T-helper 2 cell treated with Interferon-gamma antibody and Interleukin-4, amounts not matched to agents 5 μg/mL and 100 μg/mL, for 36 hours (primary cell): ENCODE results near the gene AHSG.
"Not testable (repeated sequence)": the region's sequence is repeated elsewhere in the genome, so short reads cannot be mapped to it uniquely, and the experiment has no call there.

ENCODE experiments used
- DNase-seq: peaks from one replicate; pipeline ENCODE4 v3.0.0; 2021; ENCODE audit warnings: low spot score
- H3K27ac Mint-ChIP-seq: one replicate; pipeline ENCODE4 v1.8.0; 2021; ENCODE audit warnings: mild to moderate bottlenecking, mixed read lengths
- H3K27me3 Mint-ChIP-seq: one replicate; pipeline ENCODE4 v1.8.0; 2021; ENCODE audit warnings: low read depth, mixed read lengths
- H3K36me3 Mint-ChIP-seq: one replicate; pipeline ENCODE4 v1.8.0; 2021; ENCODE audit warnings: low read depth, mixed read lengths
- H3K4me1 Mint-ChIP-seq: one replicate; pipeline ENCODE4 v1.8.0; 2021; ENCODE audit warnings: low read depth, mixed read lengths
- H3K4me3 Mint-ChIP-seq: one replicate; pipeline ENCODE4 v1.8.0; 2022; ENCODE audit warnings: mild to moderate bottlenecking, moderate library complexity, mixed read lengths
- H3K9me3 Mint-ChIP-seq: one replicate; pipeline ENCODE4 v1.8.0; 2021; ENCODE audit warnings: mixed read lengths

Gene AHSG

GRCh38 chr3:186583831-186584230 is 29.0 kb upstream of the AHSG start:
- Mint-ChIP-seq H3K4me3 (no peak overlapping the region), H3K36me3 (peaks cover 63% of the 10 kb centered on the region), H3K9me3 (no peaks in the 10 kb centered on the region), H3K27me3 (no peaks in the 10 kb centered on the region), H3K27ac (no peak overlapping the region), H3K4me1 (peaks cover 9% of the 10 kb centered on the region)
- DNase-seq = no peak

DNA sequence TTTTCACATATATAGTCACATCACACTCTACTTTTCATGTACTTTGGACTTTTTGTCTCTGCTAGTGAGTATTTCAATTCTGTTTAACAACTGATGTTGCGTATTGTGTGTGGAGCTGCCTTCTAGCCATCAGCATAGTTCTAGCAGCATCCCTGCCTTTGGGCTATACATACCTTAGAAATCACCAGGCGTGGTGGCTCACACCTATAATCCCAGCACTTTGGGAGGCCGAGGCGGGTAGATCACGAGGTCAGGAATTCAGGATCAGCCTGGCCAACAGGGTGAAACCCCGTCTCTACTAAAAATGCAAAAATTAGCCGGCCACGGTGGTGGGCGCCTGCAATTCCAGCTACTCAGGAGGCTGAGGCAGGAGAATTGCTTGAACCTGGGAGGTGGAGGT is 26.6 kb upstream of the AHSG start:
- Mint-ChIP-seq H3K4me1 (peaks cover 21% of the 10 kb centered on the region), H3K36me3 (peaks cover 47% of the 10 kb centered on the region)
- H3K27ac Mint-ChIP-seq, DNase-seq, H3K27me3 Mint-ChIP-seq, H3K9me3 Mint-ChIP-seq, H3K4me3 Mint-ChIP-seq: not testable (repeated sequence)

GRCh38 chr3:186587183-186587582 is 25.7 kb upstream of the AHSG start:
- H3K4me1 Mint-ChIP-seq = peaks cover 21% of the 10 kb centered on the region
- no peak overlapping the region for H3K27ac Mint-ChIP-seq

DNA sequence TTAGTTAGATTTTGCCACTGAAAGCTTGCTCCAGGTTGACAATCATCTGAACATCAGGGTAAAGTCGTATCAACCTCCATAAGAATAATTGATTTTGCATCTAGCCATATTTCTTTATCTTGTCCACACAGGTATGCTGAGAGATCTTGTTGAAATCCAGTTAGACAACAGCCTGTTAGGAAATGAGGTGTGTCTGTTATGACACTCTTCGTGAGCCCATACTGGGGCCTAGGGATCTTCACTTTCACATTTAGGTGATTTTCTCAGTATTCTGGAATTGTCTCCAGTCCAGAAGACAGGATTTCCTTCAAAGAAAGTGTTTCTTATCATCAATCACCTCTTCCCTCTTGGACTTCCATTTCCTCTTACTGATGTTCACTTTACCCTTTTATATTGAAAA is 24.2 kb upstream of the AHSG start:
- peaks cover 18% of the 10 kb centered on the region for H3K4me1 Mint-ChIP-seq
- H3K4me3 Mint-ChIP-seq = no peak overlapping the region
- DNase-seq = no peak
- peaks cover 3% of the 10 kb centered on the region for H3K27me3 Mint-ChIP-seq
- peaks cover 28% of the 10 kb centered on the region for H3K36me3 Mint-ChIP-seq
- peak overlapping the region; percentile 58 for H3K27ac Mint-ChIP-seq
- no peaks in the 10 kb centered on the region for H3K9me3 Mint-ChIP-seq

More at GRCh38 chr3:186587183-186587582, 25.7 kb upstream of the AHSG start:
- Mint-ChIP-seq H3K9me3 (no peaks in the 10 kb centered on the region), H3K27me3 (no peaks in the 10 kb centered on the region), H3K4me3 (no peak overlapping the region), H3K36me3 (peaks cover 39% of the 10 kb centered on the region)
- DNase-seq = no peak

GRCh38 chr3:186589121-186589520 is 23.7 kb upstream of the AHSG start:
- no peak overlapping the region for H3K4me3 Mint-ChIP-seq
- peaks cover 3% of the 10 kb centered on the region for H3K27me3 Mint-ChIP-seq
- H3K4me1 Mint-ChIP-seq = peaks cover 18% of the 10 kb centered on the region
- H3K36me3 Mint-ChIP-seq = peaks cover 25% of the 10 kb centered on the region
- DNase-seq = no peak
- H3K9me3 Mint-ChIP-seq = no peaks in the 10 kb centered on the region
- no peak overlapping the region for H3K27ac Mint-ChIP-seq

DNA sequence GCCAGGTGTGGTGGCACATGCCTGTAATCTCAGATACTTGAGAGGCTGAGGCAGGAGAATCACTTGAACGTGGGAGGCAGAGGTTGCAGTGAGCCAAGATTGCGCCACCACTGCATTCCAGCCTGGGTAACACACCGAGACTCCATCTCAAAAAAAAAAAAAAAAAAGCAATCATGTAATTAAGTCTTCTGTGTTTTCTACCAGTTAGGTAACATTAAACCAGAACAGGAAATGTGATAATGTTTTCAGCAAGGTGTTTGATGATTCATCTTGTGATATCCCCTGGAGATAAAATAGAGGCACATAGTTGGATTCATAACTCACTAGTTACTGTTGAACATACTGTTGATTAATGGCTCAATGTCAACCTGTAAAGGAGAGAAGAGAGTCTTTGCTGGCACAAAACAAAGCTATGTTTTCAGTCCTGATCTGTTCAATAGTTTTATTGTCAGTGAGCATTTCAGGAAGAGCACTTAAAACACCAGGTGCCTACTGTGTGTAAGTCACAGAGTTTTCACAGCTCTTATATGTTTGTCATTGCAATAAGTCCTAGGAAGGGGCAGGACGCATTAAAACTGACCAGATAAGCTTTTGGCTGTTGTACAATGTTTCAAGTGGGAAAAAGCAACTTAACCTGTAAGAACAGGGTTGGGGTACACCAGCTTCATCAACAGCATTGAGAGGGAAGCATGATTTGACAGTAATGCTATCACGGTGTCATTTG is 22.8 kb upstream of the AHSG start:
- no peak for DNase-seq
- Mint-ChIP-seq H3K27ac (no peak overlapping the region), H3K27me3 (peaks cover 3% of the 10 kb centered on the region)

DNA sequence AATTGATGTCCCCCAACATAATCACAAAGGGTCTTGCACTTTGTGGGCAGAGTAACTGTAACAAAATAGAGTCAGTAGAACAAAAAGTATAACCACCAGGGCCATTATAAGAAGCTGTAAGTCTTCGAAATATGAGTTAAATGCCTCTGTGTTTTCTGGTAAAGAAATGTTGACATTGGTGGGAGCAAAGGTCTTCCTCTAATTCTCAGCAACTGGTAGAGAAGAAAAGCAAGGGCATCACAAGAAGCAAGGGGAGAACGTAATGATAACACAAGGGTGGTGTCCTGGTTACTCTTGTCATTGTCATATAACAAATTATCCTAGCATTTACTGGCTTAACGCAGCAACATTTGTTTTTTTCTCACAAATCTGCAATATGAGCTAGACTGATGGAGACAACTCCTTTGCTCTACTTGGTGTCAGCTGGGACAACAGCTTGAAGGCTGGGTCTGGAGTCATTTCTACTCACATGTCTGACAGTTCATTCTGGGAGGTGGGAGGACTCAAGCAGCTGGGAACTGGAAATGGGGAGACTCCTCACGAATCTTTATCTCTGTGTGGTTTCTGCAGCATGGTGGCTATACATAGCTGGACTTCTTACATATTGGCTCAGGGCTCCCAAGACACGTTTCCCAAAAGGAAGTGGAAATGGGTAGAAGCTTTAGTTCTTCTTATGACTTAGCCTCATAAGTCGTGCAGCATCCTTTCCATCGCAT is 22.1 kb upstream of the AHSG start:
- H3K4me1 Mint-ChIP-seq = peaks cover 18% of the 10 kb centered on the region
- H3K36me3 Mint-ChIP-seq = peaks cover 10% of the 10 kb centered on the region
- DNase-seq = no peak
- H3K4me3 Mint-ChIP-seq = no peak overlapping the region
- H3K27ac Mint-ChIP-seq = no peak overlapping the region
- H3K9me3 Mint-ChIP-seq = no peaks in the 10 kb centered on the region
- H3K27me3 Mint-ChIP-seq = peaks cover 3% of the 10 kb centered on the region

More for the DNA sequence above, 22.8 kb upstream of the AHSG start:
- no peaks in the 10 kb centered on the region for H3K9me3 Mint-ChIP-seq
- peaks cover 16% of the 10 kb centered on the region for H3K36me3 Mint-ChIP-seq
- peaks cover 18% of the 10 kb centered on the region for H3K4me1 Mint-ChIP-seq
- peak overlapping the region; percentile 3 for H3K4me3 Mint-ChIP-seq

DNA sequence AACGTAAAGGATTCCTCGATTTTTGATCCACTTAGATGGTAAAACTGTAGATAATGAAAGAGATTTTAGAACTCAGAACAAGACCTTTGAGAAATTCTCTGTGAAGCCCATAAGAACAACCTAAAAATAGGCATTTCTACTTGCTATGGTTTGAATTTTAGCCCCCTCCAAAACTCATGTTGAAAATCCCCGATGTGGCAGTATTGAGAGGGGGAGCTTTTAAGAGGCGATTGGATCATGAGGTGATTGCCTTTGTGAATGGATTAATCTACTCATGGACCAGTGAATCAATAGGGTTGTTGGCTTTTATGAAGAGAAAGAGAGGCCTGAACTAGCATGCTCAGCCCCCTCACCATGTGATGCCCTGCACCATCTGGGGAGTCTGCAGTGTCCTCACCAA is 20.2 kb upstream of the AHSG start:
- H3K4me1 Mint-ChIP-seq = peaks cover 18% of the 10 kb centered on the region
- H3K4me3 Mint-ChIP-seq = no peak overlapping the region
- H3K36me3 Mint-ChIP-seq = peaks cover 4% of the 10 kb centered on the region
- H3K27ac Mint-ChIP-seq = no peak overlapping the region
- H3K9me3 Mint-ChIP-seq = no peaks in the 10 kb centered on the region
- H3K27me3 Mint-ChIP-seq = peaks cover 4% of the 10 kb centered on the region
- DNase-seq = no peak

DNA sequence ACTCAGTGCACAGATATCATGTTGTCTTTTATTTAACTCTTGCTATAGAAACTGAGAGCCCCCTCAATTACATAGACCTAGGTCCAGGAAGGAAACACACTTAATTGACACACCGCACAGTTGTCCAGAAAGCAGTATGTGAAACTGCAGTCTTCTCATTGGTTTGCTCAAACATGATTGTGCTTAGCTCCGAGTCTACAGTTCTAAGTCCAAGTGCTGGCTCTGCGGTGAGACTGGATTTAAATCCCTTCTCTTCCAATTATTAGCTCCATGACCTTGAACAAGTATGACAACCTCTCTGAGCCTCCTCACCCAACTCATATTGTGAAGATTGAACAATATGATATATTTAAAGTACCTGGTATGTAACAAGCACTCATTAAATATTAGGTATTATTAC is 19.0 kb upstream of the AHSG start:
- Mint-ChIP-seq H3K4me1 (peaks cover 12% of the 10 kb centered on the region), H3K36me3 (no peaks in the 10 kb centered on the region), H3K9me3 (no peaks in the 10 kb centered on the region), H3K27ac (no peak overlapping the region), H3K27me3 (peaks cover 9% of the 10 kb centered on the region), H3K4me3 (no peak overlapping the region)
- no peak for DNase-seq

GRCh38 chr3:186594591-186595113 is 18.2 kb upstream of the AHSG start:
- no peak overlapping the region for H3K27ac Mint-ChIP-seq
- no peak for DNase-seq
- peaks cover 12% of the 10 kb centered on the region for H3K27me3 Mint-ChIP-seq
- H3K9me3 Mint-ChIP-seq = no peaks in the 10 kb centered on the region
- H3K4me3 Mint-ChIP-seq = no peak overlapping the region
- peaks cover 9% of the 10 kb centered on the region for H3K4me1 Mint-ChIP-seq
- H3K36me3 Mint-ChIP-seq = no peaks in the 10 kb centered on the region

GRCh38 chr3:186596568-186597287 is 16.1 kb upstream of the AHSG start:
- Mint-ChIP-seq H3K27ac (no peak overlapping the region), H3K27me3 (peaks cover 14% of the 10 kb centered on the region), H3K9me3 (no peaks in the 10 kb centered on the region), H3K36me3 (no peaks in the 10 kb centered on the region), H3K4me3 (no peak overlapping the region), H3K4me1 (peaks cover 2% of the 10 kb centered on the region)
- DNase-seq = no peak

DNA sequence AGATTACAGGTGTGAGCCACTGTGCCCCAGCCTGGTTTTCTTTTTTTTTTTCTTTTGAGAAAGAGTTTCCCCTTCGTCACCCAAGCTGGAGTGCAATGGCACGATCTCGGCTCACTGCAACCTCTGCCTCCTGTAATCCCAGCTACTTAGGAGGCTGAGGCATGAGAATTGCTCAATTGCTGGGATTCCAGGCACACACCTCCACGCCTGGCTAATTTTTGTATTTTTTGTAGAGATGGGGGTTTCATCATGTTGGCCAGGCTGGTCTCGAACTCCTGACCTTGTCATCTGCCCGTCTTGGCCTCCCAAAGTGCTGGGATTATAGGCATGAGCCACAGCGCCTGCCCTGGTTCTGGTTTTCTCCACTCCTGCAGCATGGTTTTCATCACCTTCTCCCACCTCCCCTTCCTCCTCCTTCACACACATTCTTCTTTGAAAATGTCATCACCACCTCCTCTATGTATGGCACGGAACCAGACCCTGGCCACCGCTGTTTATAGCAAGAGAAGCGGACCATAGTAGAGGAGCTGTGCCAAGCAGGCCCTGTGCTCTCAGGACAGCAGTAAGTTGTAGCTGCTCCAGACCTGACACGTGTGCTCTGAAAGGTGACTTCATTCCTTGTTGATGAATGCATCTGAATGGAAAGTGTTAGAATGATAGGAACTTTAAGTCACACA is 14.6 kb upstream of the AHSG start:
- H3K27ac Mint-ChIP-seq = no peak overlapping the region

GRCh38 chr3:186598794-186599141 is 14.1 kb upstream of the AHSG start:
- Mint-ChIP-seq H3K4me3 (no peak overlapping the region), H3K4me1 (peaks cover 2% of the 10 kb centered on the region), H3K9me3 (no peaks in the 10 kb centered on the region), H3K27ac (no peak overlapping the region), H3K36me3 (no peaks in the 10 kb centered on the region), H3K27me3 (peaks cover 14% of the 10 kb centered on the region)
- DNase-seq = no peak

More for the DNA sequence above, 14.6 kb upstream of the AHSG start:
- H3K36me3 Mint-ChIP-seq = no peaks in the 10 kb centered on the region
- H3K4me1 Mint-ChIP-seq = peaks cover 2% of the 10 kb centered on the region
- H3K27me3 Mint-ChIP-seq = peaks cover 16% of the 10 kb centered on the region
- no peak overlapping the region for H3K4me3 Mint-ChIP-seq
- no peak for DNase-seq
- H3K9me3 Mint-ChIP-seq = no peaks in the 10 kb centered on the region
